ENCODE data around the gene GLT6D1. TPM values are rescaled to one million over a fixed set of nuclear protein-coding genes. Genes with fewer than 3 reads are reported as not detected.

GLT6D1 gene
- total RNA-seq, 1 experiment from 2014 or later = not detected

- DNase-seq (ENCODE audit: low spot score) = no peak
These were observed 30.9 kb downstream of the GLT6D1 start for GRCh38 chr9:135608294-135608998.

- DNase-seq (ENCODE audit: low spot score) = no peak
These were observed 31.7 kb downstream of the GLT6D1 start for GRCh38 chr9:135607401-135608293.

GRCh38 chr9:135606885-135607259, 32.5 kb downstream of the GLT6D1 start:
- no peak for DNase-seq (ENCODE audit: low spot score)

- DNase-seq (ENCODE audit: low spot score) = no peak
These were observed 34.0 kb downstream of the GLT6D1 start for GRCh38 chr9:135605238-135605781.

GRCh38 chr9:135604437-135605237, 34.7 kb downstream of the GLT6D1 start:
- no peak for DNase-seq (ENCODE audit: low spot score)

GRCh38 chr9:135602789-135603481, 36.4 kb downstream of the GLT6D1 start:
- peak; percentile 19 for DNase-seq (ENCODE audit: low spot score)

GRCh38 chr9:135601988-135602387, 37.4 kb downstream of the GLT6D1 start:
- no peak for DNase-seq (ENCODE audit: low spot score)

GRCh38 chr9:135600296-135600817, 39.0 kb downstream of the GLT6D1 start:
- no peak for DNase-seq (ENCODE audit: low spot score)

GRCh38 chr9:135596211-135596610, 43.1 kb downstream of the GLT6D1 start:
- no peak for DNase-seq (ENCODE audit: low spot score)

- no peak for DNase-seq (ENCODE audit: low spot score)
These were observed 46.7 kb downstream of the GLT6D1 start for GRCh38 chr9:135592625-135593024.

GRCh38 chr9:135592331-135592590, 47.1 kb downstream of the GLT6D1 start:
- no peak for DNase-seq (ENCODE audit: low spot score)

- DNase-seq (ENCODE audit: low spot score) = no peak
These were observed 47.6 kb downstream of the GLT6D1 start for GRCh38 chr9:135591506-135592330.

GRCh38 chr9:135590486-135591079, 48.8 kb downstream of the GLT6D1 start:
- DNase-seq (ENCODE audit: low spot score) = no peak

GRCh38 chr9:135589596-135590485, 49.5 kb downstream of the GLT6D1 start:
- no peak for DNase-seq (ENCODE audit: low spot score)

GRCh38 chr9:135588886-135589595, 50.3 kb downstream of the GLT6D1 start:
- DNase-seq (ENCODE audit: low spot score) = no peak

GRCh38 chr9:135588371-135588770, 51.0 kb downstream of the GLT6D1 start:
- DNase-seq (ENCODE audit: low spot score) = no peak

- peak; percentile 79 for DNase-seq (ENCODE audit: low spot score)
These were observed 51.7 kb downstream of the GLT6D1 start for GRCh38 chr9:135587658-135588057.

GRCh38 chr9:135586601-135587109, 52.7 kb downstream of the GLT6D1 start:
- DNase-seq (ENCODE audit: low spot score) = no peak

Data from A172 (cell line).